HEK293 (cell line): ENCODE data around the gene FBXO10.

ENCODE experiments used
- GLIS1 ChIP-seq: fragments of 450-650 bp; formaldehyde crosslinking; IDR thresholded peaks from 2 replicates; pipeline ENCODE4 v1.5.1; 2016; ENCODE audit warnings: missing biosample characterization, missing genetic modification characterization
- SP2 ChIP-seq: fragments of 450-650 bp; formaldehyde crosslinking; IDR thresholded peaks from 2 replicates; pipeline ENCODE4 v1.5.1; 2016; ENCODE audit warnings: missing biosample characterization, missing genetic modification characterization

DNA sequence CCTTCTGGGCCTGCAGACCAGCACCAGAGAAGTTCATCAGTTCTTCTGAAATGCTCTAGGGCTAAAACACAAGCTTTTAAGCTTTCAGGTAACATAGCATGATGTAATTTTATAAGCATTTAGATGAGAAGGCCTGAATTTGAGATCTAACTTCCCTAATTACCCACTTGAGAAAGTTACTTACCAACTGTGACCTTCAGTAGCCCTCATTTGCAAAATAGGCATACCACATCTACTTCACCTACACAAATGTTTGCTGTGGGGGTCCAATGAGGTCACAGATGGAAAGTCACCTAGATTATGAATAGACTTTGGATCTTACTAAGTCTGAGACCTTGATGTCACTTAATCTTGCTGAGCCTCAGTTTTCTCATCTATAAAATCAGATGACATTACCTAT, 36.5 kb downstream of the FBXO10 start:
- no peak for TF ChIP-seq GLIS1 (tag by site-specific recombination)
- TF ChIP-seq SP2 (tag by site-specific recombination): no peak
